H9 (cell line): Measurements from ENCODE around the gene AKIRIN2. TPM values are rescaled to one million over a fixed set of nuclear protein-coding genes. Genes with fewer than 3 reads are reported as not detected.

Experiments
- DNase-seq: peaks from one replicate; pipeline ENCODE4 v3.0.0-alpha.2; 2017
- H2AFZ ChIP-seq: one replicate; pipeline ENCODE4 v1.6.1; 2013; ENCODE audit warnings: mild to moderate bottlenecking, low read length, control low read depth, moderate library complexity
- H2AK5ac ChIP-seq: 2 replicates; pipeline ENCODE4 v1.6.1; 2013; ENCODE audit warnings: low read length, control low read depth, mixed read lengths; ENCODE audit not compliant: insufficient read length
- H2BK120ac ChIP-seq: one replicate; pipeline ENCODE4 v1.6.1; 2013; ENCODE audit warnings: low read depth, mild to moderate bottlenecking, low read length, control low read depth, inconsistent platforms; ENCODE audit not compliant: poor library complexity, severe bottlenecking
- H2BK12ac ChIP-seq: 2 replicates; pipeline ENCODE4 v1.6.1; 2013; ENCODE audit warnings: low read length, control low read depth, mixed read lengths, low read depth; ENCODE audit not compliant: insufficient read length
- H2BK15ac ChIP-seq: 2 replicates; pipeline ENCODE4 v1.6.1; 2013; ENCODE audit warnings: low read depth, low read length, control low read depth
- H2BK20ac ChIP-seq: one replicate; pipeline ENCODE4 v1.6.1; 2013; ENCODE audit warnings: low read depth, mild to moderate bottlenecking, low read length, control low read depth, inconsistent platforms; ENCODE audit not compliant: poor library complexity, severe bottlenecking
- H2BK5ac ChIP-seq: 2 replicates; pipeline ENCODE4 v1.6.1; 2013; ENCODE audit warnings: low read length, control low read depth, mixed read lengths; ENCODE audit not compliant: insufficient read length
- H3K14ac ChIP-seq: 2 replicates; pipeline ENCODE4 v1.6.1; 2013; ENCODE audit warnings: low read length, control low read depth; ENCODE audit not compliant: insufficient read depth
- H3K18ac ChIP-seq: 2 replicates; pipeline ENCODE4 v1.6.1; 2013; ENCODE audit warnings: low read depth, mild to moderate bottlenecking, mixed read lengths, low read length, control low read depth; ENCODE audit not compliant: insufficient read length
- H3K23ac ChIP-seq: 2 replicates; pipeline ENCODE4 v1.6.1; 2013; ENCODE audit warnings: low read length, control low read depth, mixed read lengths, low read depth; ENCODE audit not compliant: insufficient read length
- H3K23me2 ChIP-seq: 2 replicates; pipeline ENCODE4 v1.6.1; 2013; ENCODE audit warnings: low read depth, mild to moderate bottlenecking, mixed read lengths, low read length, control low read depth; ENCODE audit not compliant: insufficient read length, poor library complexity, severe bottlenecking
- H3K27ac ChIP-seq: 2 replicates; pipeline ENCODE4 v1.5.1; 2013; ENCODE audit warnings: low read length, control low read depth, mixed read lengths, low read depth; ENCODE audit not compliant: insufficient read length
- H3K27me3 ChIP-seq: 2 replicates; pipeline ENCODE4 v1.6.1; 2013; ENCODE audit warnings: low read length, control low read depth, inconsistent platforms; ENCODE audit not compliant: insufficient read depth
- H3K4ac ChIP-seq: 2 replicates; pipeline ENCODE4 v1.6.1; 2013; ENCODE audit warnings: low read depth, mild to moderate bottlenecking, control low read depth, inconsistent platforms, low read length, moderate library complexity
- H3K4me1 ChIP-seq: 2 replicates; pipeline ENCODE4 v1.6.1; 2013; ENCODE audit warnings: low read length, control low read depth, inconsistent platforms; ENCODE audit not compliant: insufficient read depth
- H3K4me2 ChIP-seq: 2 replicates; pipeline ENCODE4 v1.6.1; 2013; ENCODE audit warnings: low read length, control low read depth, mixed read lengths; ENCODE audit not compliant: insufficient read length, insufficient read depth
- H3K56ac ChIP-seq: 2 replicates; pipeline ENCODE4 v1.6.1; 2013; ENCODE audit warnings: low read depth, mild to moderate bottlenecking, mixed read lengths, low read length, control low read depth; ENCODE audit not compliant: insufficient read length
- H3K79me1 ChIP-seq: 2 replicates; pipeline ENCODE4 v1.6.1; 2013; ENCODE audit warnings: low read depth, mild to moderate bottlenecking, moderate library complexity, low read length, control low read depth, inconsistent platforms; ENCODE audit not compliant: insufficient read depth, poor library complexity, severe bottlenecking
- H3K79me2 ChIP-seq: 2 replicates; pipeline ENCODE4 v1.6.1; 2013; ENCODE audit warnings: low read length, control low read depth, inconsistent platforms; ENCODE audit not compliant: insufficient read depth
- H3K9ac ChIP-seq: 2 replicates; pipeline ENCODE4 v1.6.1; 2013; ENCODE audit warnings: low read length, control low read depth, mixed read lengths; ENCODE audit not compliant: insufficient read length; ENCODE audit errors: extremely low read depth
- H3K9me3 ChIP-seq: one replicate; pipeline ENCODE4 v1.6.1; 2013; ENCODE audit warnings: low read depth, low read length, inconsistent platforms; ENCODE audit not compliant: control insufficient read depth
- H3T11ph ChIP-seq: one replicate; pipeline ENCODE4 v1.6.1; 2013; ENCODE audit warnings: mild to moderate bottlenecking, low read length, control low read depth, inconsistent platforms
- H4K20me1 ChIP-seq: one replicate; pipeline ENCODE4 v1.6.1; 2013; ENCODE audit not compliant: control insufficient read depth, insufficient read length, insufficient read depth
- H4K5ac ChIP-seq: 2 replicates; pipeline ENCODE4 v1.6.1; 2013; ENCODE audit warnings: low read depth, mild to moderate bottlenecking, mixed read lengths, low read length, control low read depth; ENCODE audit not compliant: insufficient read length
- H4K8ac ChIP-seq: replicated peaks from 2 replicates; pipeline ENCODE4 v1.6.1; 2013; ENCODE audit warnings: low read length, control low read depth, mixed read lengths, low read depth; ENCODE audit not compliant: insufficient read length
- H4K91ac ChIP-seq: 2 replicates; pipeline ENCODE4 v1.6.1; 2013; ENCODE audit warnings: low read depth, mild to moderate bottlenecking, moderate library complexity, mixed read lengths, low read length, control low read depth; ENCODE audit not compliant: insufficient read length
- H3K27ac Mint-ChIP-seq, 3 experiments: 2 replicates in 2 of 3; 3 replicates in 1 of 3; pipeline ENCODE4 v1.8.0; 2020 to 2021; ENCODE audit warnings: mixed read lengths in 3 of 3, mild to moderate bottlenecking in 1 of 3, moderate library complexity in 1 of 3
- H3K27me3 Mint-ChIP-seq: 2 replicates; pipeline ENCODE4 v1.8.0; 2021; ENCODE audit warnings: low read depth, mild to moderate bottlenecking, moderate library complexity, mixed read lengths
- H3K36me3 Mint-ChIP-seq, 3 experiments: 2 replicates in 2 of 3; 3 replicates in 1 of 3; pipeline ENCODE4 v1.8.0; 2020 to 2021; ENCODE audit warnings: low read depth in 3 of 3, mixed read lengths in 3 of 3; ENCODE audit not compliant: insufficient read depth in 1 of 3
- H3K4me1 Mint-ChIP-seq, 2 experiments: 2 replicates each; pipeline ENCODE4 v1.8.0; 2020; ENCODE audit warnings: mixed read lengths in 2 of 2
- H3K4me3 Mint-ChIP-seq, 2 experiments: 2 replicates in 1 of 2; 3 replicates in 1 of 2; pipeline ENCODE4 v1.8.0; 2020 to 2021; ENCODE audit warnings: mild to moderate bottlenecking in 2 of 2, mixed read lengths in 2 of 2, moderate library complexity in 1 of 2
- H3K9me3 Mint-ChIP-seq, 2 experiments: 2 replicates in 1 of 2; 3 replicates in 1 of 2; pipeline ENCODE4 v1.8.0; 2020; ENCODE audit warnings: mild to moderate bottlenecking in 2 of 2, mixed read lengths in 2 of 2, moderate library complexity in 1 of 2
- CTCF ChIP-seq: fragments of 200-600 bp; sonication (generic); conservative IDR thresholded peaks from 3 replicates; pipeline ENCODE4 v1.8.0; 2021; ENCODE audit warnings: antibody characterized with exemption, mild to moderate bottlenecking
- WGBS: extraction: QIAGEN DNeasy Blood & Tissue Kit; methylation state at CpG from one replicate; pipeline ENCODE4 v1.1.7; 2013; ENCODE audit warnings: missing lambda C conversion rate, low lambda C conversion rate, mixed read lengths; ENCODE audit not compliant: insufficient read length; ENCODE audit errors: extremely low coverage; 5-methylcytosine and 5-hydroxymethylcytosine counted together
- total RNA-seq: library from RNA; stranded (reverse); gene quantifications from 2 replicates; pipeline ENCODE4 v1.2.1, GENCODE V29; 2021

AKIRIN2 gene
- total RNA-seq, 1 experiment from 2014 or later, result 75.7 TPM

GRCh38 chr6:87731818-87732661 lies 30.0 kb upstream of the AKIRIN2 start:
- no peaks in the 10 kb centered on the region for H3K79me2 ChIP-seq
- no peak overlapping the region for H4K5ac ChIP-seq
- no peak overlapping the region for H3K4ac ChIP-seq
- H3T11ph ChIP-seq, result no peak overlapping the region
- no peak overlapping the region for H2BK5ac ChIP-seq
- H4K91ac ChIP-seq, result no peak overlapping the region
- no peak overlapping the region for H2AK5ac ChIP-seq
- no peak overlapping the region for H2BK15ac ChIP-seq
- no peak overlapping the region for H2BK12ac ChIP-seq
- H2BK20ac ChIP-seq, result no peak overlapping the region
- no peak overlapping the region for H3K4me3 Mint-ChIP-seq
- H3K27me3 Mint-ChIP-seq, result no peaks in the 10 kb centered on the region
- H3K27me3 ChIP-seq, result no peaks in the 10 kb centered on the region
- no peak overlapping the region for H2BK120ac ChIP-seq
- H3K23me2 ChIP-seq, result no peaks in the 10 kb centered on the region
- no peak for TF ChIP-seq CTCF
- no peaks in the 10 kb centered on the region for H3K79me1 ChIP-seq
- H2AFZ ChIP-seq, result no peak overlapping the region
- no peaks in the 10 kb centered on the region for H3K9me3 ChIP-seq
- H3K4me1 ChIP-seq, result no peaks in the 10 kb centered on the region
- no peak overlapping the region; a peak in 1 of 7 replicates for H3K27ac Mint-ChIP-seq
- no peaks in the 10 kb centered on the region for H4K20me1 ChIP-seq
- WGBS, result no CpG with 5 or more reads among the region's 4 CpGs
- H3K18ac ChIP-seq, result no peak overlapping the region
- H3K4me1 Mint-ChIP-seq, result peaks cover 9 to 10% of the 10 kb centered on the region in 2 experiments
- peaks cover 12 to 16% of the 10 kb centered on the region in 2 experiments for H3K9me3 Mint-ChIP-seq
- H3K4me2 ChIP-seq, result no peak overlapping the region
- H3K56ac ChIP-seq, result no peak overlapping the region
- H3K27ac ChIP-seq, result no peak overlapping the region
- H3K23ac ChIP-seq, result no peak overlapping the region
- no peak overlapping the region for H3K9ac ChIP-seq
- DNase-seq, result no peak
- H4K8ac ChIP-seq, result no peak overlapping the region
- H3K14ac ChIP-seq, result no peak overlapping the region
- H3K36me3 Mint-ChIP-seq, result peaks cover 0 to 14% (median 2%) of the 10 kb centered on the region in 3 experiments; a peak in 4 of 7 replicates
